B cell (primary cell): ENCODE results near the gene HOXB8. TPM values are rescaled to one million over a fixed set of nuclear protein-coding genes. Genes with fewer than 3 reads are reported as not detected.

Experiments used
- ATAC-seq: fragments of 200-7000 bp; cut with Tn5 transposase; one replicate; pipeline ENCODE4 v1.10.0; 2021; ENCODE audit warnings: low read depth, mild to moderate bottlenecking, moderate number of reproducible peaks, moderate library complexity
- CTCF ChIA-PET: fragments of 350-600 bp; sonication (Branson Sonifier 250); formaldehyde crosslinking; loops from one replicate; lab custom pipeline; 2021; ENCODE audit warnings: antibody characterized with exemption, inconsistent platforms; lab: Charles Lee
- POLR2A ChIA-PET: fragments of 350-600 bp; sonication (Branson Sonifier 250); formaldehyde crosslinking; loops from one replicate; lab custom pipeline; 2021; ENCODE audit warnings: antibody characterized with exemption; lab: Charles Lee
- DNase-seq: peaks from one replicate; pipeline ENCODE4 v3.0.0; 2013
- H2AFZ ChIP-seq: 2 replicates; pipeline ENCODE4 v1.6.1; 2012; ENCODE audit warnings: mild to moderate bottlenecking, low read depth, low read length; ENCODE audit not compliant: insufficient read depth, poor library complexity, severe bottlenecking
- H3K27ac ChIP-seq, 2 donors: 1 replicate in 1 of 2; 2 replicates in 1 of 2; pipeline ENCODE4 v1.5.1; 2012 to 2013; ENCODE audit warnings: low read length in 2 of 2, mild to moderate bottlenecking in 2 of 2, moderate library complexity in 1 of 2
- H3K27me3 ChIP-seq, 4 experiments: fragments of 200-600 bp in 1 of 4; sonication (generic) in 1 of 4; replicated peaks in 1 of 4; 1 replicate in 2 of 4; 2 replicates in 2 of 4; pipeline versions ENCODE4 v1.6.1 to v1.7.0; 2013 to 2016; ENCODE audit warnings: low read length in 3 of 4, mild to moderate bottlenecking in 2 of 4, mixed read lengths in 1 of 4, moderate library complexity in 1 of 4; ENCODE audit not compliant: insufficient read depth in 4 of 4, control insufficient read depth in 3 of 4; ENCODE audit errors: control extremely low read depth in 1 of 4
- H3K36me3 ChIP-seq, 2 experiments: replicated peaks in 1 of 2; 1 replicate in 1 of 2; 2 replicates in 1 of 2; pipeline versions ENCODE4 v1.6.1 to v1.7.1; 2013; ENCODE audit warnings: low read length in 1 of 2; ENCODE audit not compliant: insufficient read depth in 2 of 2, control insufficient read depth in 1 of 2; ENCODE audit errors: control extremely low read depth in 1 of 2, extremely low read depth in 1 of 2
- H3K4me1 ChIP-seq, 2 donors: fragments of 200-600 bp in 1 of 2; sonication (generic) in 1 of 2; 1 replicate in 1 of 2; 2 replicates in 1 of 2; pipeline versions ENCODE4 v1.5.1 to v1.6.1; 2013 to 2017; ENCODE audit warnings: low read length in 2 of 2; ENCODE audit not compliant: control insufficient read depth in 2 of 2, insufficient read depth in 2 of 2
- H3K4me2 ChIP-seq: replicated peaks from 2 replicates; pipeline ENCODE3; 2012; ENCODE audit warnings: mild to moderate bottlenecking, low read depth, low read length; ENCODE audit not compliant: poor library complexity, severe bottlenecking
- H3K4me3 ChIP-seq, 5 experiments: fragments of 200-600 bp in 1 of 5; sonication (generic) in 1 of 5; 1 replicate in 3 of 5; 2 replicates in 2 of 5; pipeline versions ENCODE4 v1.5.1 to v1.7.0; 2011 to 2016; ENCODE audit warnings: low read length in 4 of 5, mild to moderate bottlenecking in 4 of 5, low read depth in 2 of 5, control low read depth in 1 of 5, moderate library complexity in 1 of 5; ENCODE audit not compliant: insufficient read depth in 1 of 5; ENCODE audit errors: control extremely low read depth in 1 of 5, extremely low read depth in 1 of 5
- H3K79me2 ChIP-seq: fragments of 200-600 bp; sonication (generic); one replicate; pipeline ENCODE4 v1.6.0; 2016; ENCODE audit warnings: low read length; ENCODE audit not compliant: control insufficient read depth, insufficient read depth
- H3K9ac ChIP-seq: fragments of 200-600 bp; sonication (generic); 2 replicates; pipeline ENCODE4 v1.6.1; 2017; ENCODE audit warnings: mild to moderate bottlenecking, low read length, moderate library complexity
- H3K9me3 ChIP-seq, 3 donors: one replicate each; pipeline versions ENCODE4 v1.6.1 to v1.7.1; 2013; ENCODE audit warnings: low read length in 2 of 3; ENCODE audit not compliant: control insufficient read depth in 2 of 3, insufficient read depth in 1 of 3; ENCODE audit errors: control extremely low read depth in 1 of 3
- H4K20me1 ChIP-seq: 2 replicates; pipeline ENCODE4 v1.6.0; 2012; ENCODE audit warnings: mild to moderate bottlenecking, low read length; ENCODE audit not compliant: insufficient read depth, control insufficient read depth, poor library complexity, severe bottlenecking
- H3K27ac Mint-ChIP-seq: one replicate; pipeline ENCODE4 v1.8.0; 2021; ENCODE audit warnings: mixed read lengths
- H3K27me3 Mint-ChIP-seq: one replicate; pipeline ENCODE4 v1.8.0; 2021; ENCODE audit warnings: mixed read lengths
- H3K4me1 Mint-ChIP-seq: one replicate; pipeline ENCODE4 v1.8.0; 2021; ENCODE audit warnings: mixed read lengths
- H3K4me3 Mint-ChIP-seq: one replicate; pipeline ENCODE4 v1.8.0; 2021; ENCODE audit warnings: mixed read lengths
- H3K9me3 Mint-ChIP-seq: one replicate; pipeline ENCODE4 v1.8.0; 2022; ENCODE audit warnings: mixed read lengths; ENCODE audit not compliant: insufficient read depth
- EZH2 ChIP-seq: IDR thresholded peaks from 2 replicates; pipeline ENCODE4 v1.6.1; 2012; ENCODE audit warnings: borderline replicate concordance, low read depth, mild to moderate bottlenecking, moderate library complexity, low read length; ENCODE audit not compliant: insufficient read depth, poor library complexity, severe bottlenecking
- WGBS: methylation state at CpG from one replicate; pipeline ENCODE4 v1.1.5; 2013; ENCODE audit warnings: missing lambda C conversion rate; ENCODE audit not compliant: insufficient coverage; 5-methylcytosine and 5-hydroxymethylcytosine counted together
- intact Hi-C: fragments of 100-400 bp; cut with micrococcal nuclease; formaldehyde crosslinking; loops from one replicate; pipeline ENCODE4 v1.10.0; 2022
- polyA plus RNA-seq: library from polyadenylated mRNA; depleted of rRNA; stranded (reverse); fragments of >200 nt; gene quantifications from 2 replicates; pipeline ENCODE4 v1.2.3, GENCODE V29; 2012
- total RNA-seq, 2 donors: library from RNA; stranded (reverse); fragments of 120-200 nt in 1 of 2; gene quantifications; 1 replicate in 1 of 2; 2 replicates in 1 of 2; pipeline versions ENCODE4 v1.2.3 to v1.2.4, GENCODE V29; 2013 to 2022
- TF ChIP-seq, protein P1 (sequence below): fragments of 200-600 bp; IDR thresholded peaks from one replicate; pipeline ENCODE4 v1.8.0; 2022; ENCODE audit warnings: antibody characterized with exemption, mild to moderate bottlenecking

HOXB8 gene
- total and polyA plus RNA-seq, 2 donors (not counting 1 experiment from before 2014, with no cell fraction given), result not detected

DNA sequence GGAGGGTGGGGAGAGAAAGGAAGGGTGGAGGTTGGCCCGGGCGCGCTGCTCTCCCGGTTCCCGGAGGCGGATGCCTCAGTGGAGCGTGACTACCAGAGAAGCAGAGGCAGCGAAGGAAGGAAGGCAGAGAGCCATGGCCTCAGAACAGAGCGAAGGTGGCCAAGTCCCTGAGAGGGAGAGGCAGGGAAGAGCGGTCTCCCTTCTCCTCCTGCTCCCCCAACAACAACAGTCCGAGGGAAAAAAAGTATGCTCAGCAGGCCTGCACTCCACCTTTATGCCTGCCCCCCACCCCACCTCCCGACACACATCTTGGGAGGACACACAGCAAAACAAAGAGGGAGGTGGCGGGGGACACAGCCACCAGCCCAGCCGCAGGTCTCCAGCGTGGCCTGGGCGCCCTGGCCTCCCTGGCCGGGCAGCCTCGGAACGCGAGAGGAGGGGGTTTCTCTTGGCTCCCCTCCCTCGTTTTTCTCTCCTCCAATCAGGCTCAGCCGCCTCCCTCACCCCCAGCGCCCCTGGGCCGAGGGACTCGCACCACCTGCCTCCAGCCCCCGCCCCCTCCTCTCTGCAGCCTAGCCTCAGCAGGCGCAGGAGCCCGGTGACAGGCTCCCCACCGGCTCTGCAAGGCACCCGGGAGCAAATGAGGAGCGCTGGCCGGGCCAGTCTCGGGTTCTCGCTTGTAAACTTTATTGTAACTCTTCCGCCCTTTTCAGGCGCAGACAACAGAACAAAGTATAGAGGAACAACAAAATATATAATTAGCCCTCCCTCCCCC, 3.2 kb downstream of the HOXB8 start:
- no peak for ATAC-seq
- peaks cover 52 to 71% of the 10 kb centered on the region in 2 donors for H3K4me1 ChIP-seq
- no peak overlapping the region for H3K27ac ChIP-seq
- peak overlapping the region; percentile 92 for H3K4me3 Mint-ChIP-seq
- peak overlapping the region; percentile 100 for H3K4me2 ChIP-seq
- H2AFZ ChIP-seq, result peak overlapping the region; percentile 69
- H3K4me3 ChIP-seq, result peak overlapping the region in 4 of 5 experiments; percentile 56 to 96 (median 87)
- peak overlapping the region; percentile 68 for H3K27ac Mint-ChIP-seq
- intact Hi-C loops, result loop anchor here (2.0 to 5.0 kb wide), 2 partner anchors 15 to 35 kb away; partner anchors contain the start of gene HOXB4
- 4% methylated on average over 34 of the region's 36 CpGs for WGBS
- ChIA-PET POLR2A (interaction anchor here (0.7 kb wide), 1 partner anchor 11 kb away, joined by 10 read pairs; no protein-coding TSS in a partner anchor), CTCF (interaction anchor here (0.9 kb wide), 1 partner anchor 29 kb away, joined by 3 read pairs; no protein-coding TSS in a partner anchor)
- peak overlapping the region; percentile 88 for H3K9ac ChIP-seq
- no peaks in the 10 kb centered on the region for H3K79me2 ChIP-seq
- TF ChIP-seq, protein P1, sequence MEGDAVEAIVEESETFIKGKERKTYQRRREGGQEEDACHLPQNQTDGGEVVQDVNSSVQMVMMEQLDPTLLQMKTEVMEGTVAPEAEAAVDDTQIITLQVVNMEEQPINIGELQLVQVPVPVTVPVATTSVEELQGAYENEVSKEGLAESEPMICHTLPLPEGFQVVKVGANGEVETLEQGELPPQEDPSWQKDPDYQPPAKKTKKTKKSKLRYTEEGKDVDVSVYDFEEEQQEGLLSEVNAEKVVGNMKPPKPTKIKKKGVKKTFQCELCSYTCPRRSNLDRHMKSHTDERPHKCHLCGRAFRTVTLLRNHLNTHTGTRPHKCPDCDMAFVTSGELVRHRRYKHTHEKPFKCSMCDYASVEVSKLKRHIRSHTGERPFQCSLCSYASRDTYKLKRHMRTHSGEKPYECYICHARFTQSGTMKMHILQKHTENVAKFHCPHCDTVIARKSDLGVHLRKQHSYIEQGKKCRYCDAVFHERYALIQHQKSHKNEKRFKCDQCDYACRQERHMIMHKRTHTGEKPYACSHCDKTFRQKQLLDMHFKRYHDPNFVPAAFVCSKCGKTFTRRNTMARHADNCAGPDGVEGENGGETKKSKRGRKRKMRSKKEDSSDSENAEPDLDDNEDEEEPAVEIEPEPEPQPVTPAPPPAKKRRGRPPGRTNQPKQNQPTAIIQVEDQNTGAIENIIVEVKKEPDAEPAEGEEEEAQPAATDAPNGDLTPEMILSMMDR, result no peak
- no peak for TF ChIP-seq EZH2
- H3K9me3 ChIP-seq, result peaks cover 0 to 34% (median 0%) of the 10 kb centered on the region in 3 donors
- peaks cover 72% of the 10 kb centered on the region for H3K27me3 Mint-ChIP-seq
- DNase-seq, result peak; percentile 47
- no peaks in the 10 kb centered on the region for H3K9me3 Mint-ChIP-seq
- H3K27me3 ChIP-seq, result peaks cover under 1 to 86% (median 63%) of the 10 kb centered on the region in 4 experiments
- no peaks in the 10 kb centered on the region for H3K36me3 ChIP-seq
- no peaks in the 10 kb centered on the region for H4K20me1 ChIP-seq
- peaks cover 41% of the 10 kb centered on the region for H3K4me1 Mint-ChIP-seq

DNA sequence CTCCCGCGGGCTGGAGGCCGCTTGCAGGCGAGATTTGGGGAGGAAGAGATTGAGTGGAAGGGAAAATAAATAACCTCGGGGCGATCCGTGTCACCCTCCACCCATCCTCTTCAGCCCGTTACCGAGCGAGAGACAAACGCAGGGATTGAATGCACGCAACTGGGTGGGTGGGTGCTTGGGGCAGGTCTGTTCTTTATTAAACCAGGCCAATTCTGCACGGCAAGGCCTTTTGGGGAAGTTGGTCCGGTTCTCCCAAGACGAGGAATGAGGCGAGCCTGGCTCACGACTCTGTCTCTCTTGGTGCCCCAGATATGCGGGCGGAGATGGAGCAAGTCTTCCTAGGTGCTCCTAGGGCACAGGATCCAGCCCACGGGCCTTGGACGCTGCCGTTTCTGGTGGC, 3.9 kb downstream of the HOXB8 start:
- Histone ChIP-seq H3K4me2 (peak overlapping the region; percentile 100), H2AFZ (peak overlapping the region; percentile 95), H3K79me2 (no peaks in the 10 kb centered on the region), H3K9ac (peak overlapping the region; percentile 88), H3K27ac (no peak overlapping the region), H3K9me3 (peaks cover 0 to 31% (median 0%) of the 10 kb centered on the region in 3 donors), H4K20me1 (no peaks in the 10 kb centered on the region), H3K36me3 (no peaks in the 10 kb centered on the region), H3K4me1 (peaks cover 52 to 65% of the 10 kb centered on the region in 2 donors), H3K4me3 (peak overlapping the region; percentile 36 to 96 (median 87)), H3K27me3 (peaks cover 2 to 85% (median 62%) of the 10 kb centered on the region in 4 experiments)
- CTCF ChIA-PET, result no interaction called here
- WGBS, result under 1% methylated on average over 17 of the region's 22 CpGs
- POLR2A ChIA-PET, result no interaction called here
- ATAC-seq (peak; percentile 26), DNase-seq (no peak)
- H3K4me3 Mint-ChIP-seq, result peak overlapping the region; percentile 92
- H3K9me3 Mint-ChIP-seq, result no peaks in the 10 kb centered on the region
- intact Hi-C loops, result loop anchor here (2.0 to 5.0 kb wide), 2 partner anchors 14 to 34 kb away; partner anchors contain the start of gene HOXB4
- peaks cover 39% of the 10 kb centered on the region for H3K4me1 Mint-ChIP-seq
- H3K27ac Mint-ChIP-seq, result peak overlapping the region; percentile 69
- TF ChIP-seq, protein P1, result no peak
- no peak for TF ChIP-seq EZH2
- peaks cover 72% of the 10 kb centered on the region for H3K27me3 Mint-ChIP-seq
